Esophagus squamous epithelium (tissue), 4 donors: Measurements from ENCODE around the gene MAMDC2.

ENCODE experiments used
- POLR2A ChIP-seq, 4 donors: fragments of 450-650 bp; IDR thresholded peaks; one replicate each; pipeline ENCODE4 v1.6.1; 2017; ENCODE audit warnings: antibody characterized with exemption in 4 of 4, mild to moderate bottlenecking in 4 of 4, moderate library complexity in 3 of 4
- TF ChIP-seq, protein P1 (sequence below), 6 experiments: fragments of 450-650 bp in 4 of 6; fragments of 200-600 bp in 2 of 6; sonication (generic) in 2 of 6; IDR thresholded peaks; one replicate each; pipeline ENCODE4 v1.5.1; 2016 to 2019; ENCODE audit warnings: antibody characterized with exemption in 6 of 6, mild to moderate bottlenecking in 4 of 6, moderate library complexity in 4 of 6

DNA sequence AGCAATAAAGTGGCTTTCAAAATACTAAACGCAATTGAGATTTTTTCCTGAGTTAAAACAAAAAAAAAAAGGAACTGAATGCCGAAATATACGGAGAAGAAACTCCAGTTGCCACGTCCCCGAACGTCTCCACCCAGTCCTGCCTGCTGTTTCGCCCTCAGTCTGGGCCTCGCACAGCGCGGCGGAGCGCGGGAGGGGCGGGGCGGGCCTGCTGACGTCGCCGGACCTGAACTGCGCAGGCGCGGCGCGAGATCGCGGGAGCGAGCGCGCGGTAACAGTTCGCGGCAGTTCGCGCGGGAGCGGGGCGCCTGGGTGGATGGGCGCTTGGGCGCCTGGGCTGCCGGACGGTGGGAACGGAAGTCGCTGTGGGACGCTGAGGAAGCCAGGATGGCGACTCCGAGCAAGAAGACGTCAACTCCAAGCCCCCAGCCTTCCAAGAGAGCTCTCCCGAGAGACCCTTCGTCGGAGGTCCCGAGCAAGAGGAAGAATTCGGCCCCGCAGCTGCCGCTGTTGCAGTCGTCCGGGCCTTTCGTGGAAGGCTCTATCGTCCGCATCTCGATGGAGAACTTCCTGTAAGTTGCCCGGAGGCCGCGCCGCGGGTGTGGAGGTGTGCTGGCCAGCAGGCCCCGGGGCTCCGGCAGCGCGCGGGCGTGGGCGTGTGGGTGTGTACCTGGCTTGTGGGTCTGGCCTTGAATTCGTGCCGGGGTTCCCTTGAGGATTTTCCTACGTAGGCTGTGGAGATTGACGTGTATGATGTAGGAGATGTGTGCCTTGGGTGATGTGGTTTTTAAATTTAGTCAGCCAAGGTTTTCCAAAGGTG, 215.3 kb downstream of the MAMDC2 start, which contains the start of gene SMC5:
- TF ChIP-seq, protein P1, sequence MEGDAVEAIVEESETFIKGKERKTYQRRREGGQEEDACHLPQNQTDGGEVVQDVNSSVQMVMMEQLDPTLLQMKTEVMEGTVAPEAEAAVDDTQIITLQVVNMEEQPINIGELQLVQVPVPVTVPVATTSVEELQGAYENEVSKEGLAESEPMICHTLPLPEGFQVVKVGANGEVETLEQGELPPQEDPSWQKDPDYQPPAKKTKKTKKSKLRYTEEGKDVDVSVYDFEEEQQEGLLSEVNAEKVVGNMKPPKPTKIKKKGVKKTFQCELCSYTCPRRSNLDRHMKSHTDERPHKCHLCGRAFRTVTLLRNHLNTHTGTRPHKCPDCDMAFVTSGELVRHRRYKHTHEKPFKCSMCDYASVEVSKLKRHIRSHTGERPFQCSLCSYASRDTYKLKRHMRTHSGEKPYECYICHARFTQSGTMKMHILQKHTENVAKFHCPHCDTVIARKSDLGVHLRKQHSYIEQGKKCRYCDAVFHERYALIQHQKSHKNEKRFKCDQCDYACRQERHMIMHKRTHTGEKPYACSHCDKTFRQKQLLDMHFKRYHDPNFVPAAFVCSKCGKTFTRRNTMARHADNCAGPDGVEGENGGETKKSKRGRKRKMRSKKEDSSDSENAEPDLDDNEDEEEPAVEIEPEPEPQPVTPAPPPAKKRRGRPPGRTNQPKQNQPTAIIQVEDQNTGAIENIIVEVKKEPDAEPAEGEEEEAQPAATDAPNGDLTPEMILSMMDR (IDR thresholded peaks at IDR 0.05), result no peak
- peak; percentile 9 to 98 (median 94) for TF ChIP-seq POLR2A (IDR thresholded peaks at IDR 0.05)
